HG02943 (cell line): ENCODE data around the gene IDH2.

Experiments used
- ATAC-seq: cut with Tn5 transposase; IDR thresholded peaks from one replicate; pipeline ENCODE4 v1.9.1; 2021; ENCODE audit warnings: mild to moderate bottlenecking, low read depth, moderate library complexity; ENCODE audit not compliant: unreplicated experiment

The IDH2 gene

DNA sequence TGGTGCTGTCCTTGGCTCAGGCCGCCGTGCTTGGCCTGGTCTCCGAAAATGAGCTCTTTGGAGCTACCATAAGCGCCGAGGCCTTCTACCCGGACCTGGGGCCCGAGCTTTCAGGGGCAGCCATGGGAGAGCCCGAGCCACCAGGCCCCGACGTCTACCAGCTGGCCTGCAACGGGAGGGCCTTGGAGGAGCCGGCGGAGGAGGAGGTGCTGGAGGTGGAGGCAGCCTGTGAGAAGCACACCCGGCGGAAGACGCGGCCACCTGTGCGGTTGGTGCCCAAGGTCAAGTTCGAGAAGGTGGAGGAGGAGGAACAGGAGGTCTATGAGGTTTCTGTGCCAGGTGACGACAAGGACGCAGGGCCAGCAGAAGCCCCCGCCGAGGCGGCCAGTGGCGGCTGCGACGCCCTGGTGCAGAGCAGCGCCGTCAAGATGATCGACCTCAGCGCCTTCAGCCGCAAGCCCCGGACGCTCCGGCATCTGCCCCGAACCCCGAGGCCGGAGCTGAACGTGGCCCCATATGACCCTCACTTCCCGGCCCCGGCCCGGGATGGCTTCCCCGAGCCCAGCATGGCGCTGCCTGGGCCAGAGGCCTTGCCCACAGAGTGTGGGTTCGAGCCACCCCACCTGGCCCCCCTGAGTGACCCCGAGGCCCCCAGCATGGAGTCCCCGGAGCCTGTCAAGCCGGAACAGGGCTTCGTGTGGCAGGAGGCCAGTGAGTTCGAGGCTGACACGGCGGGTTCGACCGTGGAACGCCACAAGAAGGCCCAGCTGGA is 34.9 kb downstream of the IDH2 start:
- ATAC-seq, result no peak

DNA sequence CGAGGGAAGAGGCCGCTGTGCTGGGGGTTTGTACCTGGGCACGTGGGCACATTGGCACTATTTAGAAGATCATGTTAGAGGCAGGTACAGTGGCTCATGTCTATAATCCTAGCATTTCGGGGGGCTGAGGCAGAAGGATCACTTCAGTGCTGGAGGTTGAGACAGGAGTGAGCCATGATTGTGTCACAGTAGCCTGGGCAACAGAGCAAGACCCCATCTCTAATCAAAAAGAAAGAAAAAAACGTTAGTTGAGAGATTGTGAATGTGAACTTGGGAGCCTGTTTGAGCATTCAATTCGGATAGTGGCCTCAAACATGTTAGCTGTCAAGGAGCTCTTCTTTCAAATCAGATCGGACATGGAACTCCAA is 36.6 kb downstream of the IDH2 start:
- ATAC-seq, result no peak

DNA sequence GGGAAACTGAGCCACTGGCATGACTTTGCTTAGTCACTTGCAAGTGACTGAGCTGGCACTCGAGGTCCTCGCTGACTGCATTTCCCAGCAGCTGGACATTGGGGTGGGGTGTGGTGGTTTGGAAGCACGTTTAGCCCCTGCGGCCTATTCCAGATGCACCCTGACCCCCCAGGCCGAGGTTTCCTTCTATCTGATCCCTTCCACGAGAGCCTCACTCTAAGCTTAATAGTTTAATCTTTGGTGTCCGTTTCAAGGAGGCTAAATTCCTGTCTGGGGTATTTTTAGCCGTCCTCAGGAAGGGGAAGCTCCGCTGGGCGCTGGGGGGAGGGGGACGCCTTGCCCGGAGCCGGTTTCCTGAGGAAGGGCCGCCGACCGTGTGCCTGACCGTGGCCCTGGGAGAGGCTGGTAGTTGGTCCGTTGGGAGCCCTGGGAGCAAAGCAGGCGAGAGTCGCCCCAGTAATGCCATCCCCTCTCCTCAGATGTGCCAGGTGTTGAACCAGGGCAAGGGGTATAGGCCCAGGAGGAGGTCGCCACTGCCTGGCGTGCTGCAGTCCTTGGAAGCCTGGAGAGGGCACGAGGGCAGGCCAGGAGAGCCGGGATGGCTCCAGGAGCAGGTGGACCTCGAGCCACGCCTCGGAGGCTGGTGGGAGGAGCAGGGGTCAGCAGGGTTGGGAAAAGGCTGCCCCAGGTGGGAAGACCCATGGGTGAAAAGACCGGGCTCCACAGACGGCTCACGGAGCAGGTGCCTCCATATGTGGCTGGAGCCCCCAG is 37.2 kb downstream of the IDH2 start:
- ATAC-seq, result no peak

DNA sequence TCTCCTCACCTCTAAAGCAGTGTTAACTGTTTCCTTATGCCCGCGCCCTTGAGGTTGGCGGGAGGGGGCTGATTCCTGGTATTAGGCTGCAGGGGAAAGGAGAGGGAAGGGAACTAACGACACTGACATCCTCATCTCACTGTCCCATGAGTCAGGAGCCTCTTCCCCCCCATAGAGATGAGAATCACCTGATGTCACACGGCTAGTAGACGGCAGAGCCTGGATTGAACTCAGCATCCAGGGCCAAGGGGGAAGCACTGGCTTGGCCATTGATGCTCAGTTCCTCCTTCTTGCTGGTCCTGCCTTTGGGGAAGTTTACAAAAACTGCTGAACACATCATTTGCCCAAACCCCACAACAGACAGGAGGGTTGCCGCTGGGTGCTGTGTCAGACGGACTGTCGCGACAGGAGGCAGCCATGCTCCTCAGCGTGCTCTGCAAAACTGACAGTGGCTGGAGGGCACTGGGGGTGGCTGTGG is 38.5 kb downstream of the IDH2 start:
- no peak for ATAC-seq

DNA sequence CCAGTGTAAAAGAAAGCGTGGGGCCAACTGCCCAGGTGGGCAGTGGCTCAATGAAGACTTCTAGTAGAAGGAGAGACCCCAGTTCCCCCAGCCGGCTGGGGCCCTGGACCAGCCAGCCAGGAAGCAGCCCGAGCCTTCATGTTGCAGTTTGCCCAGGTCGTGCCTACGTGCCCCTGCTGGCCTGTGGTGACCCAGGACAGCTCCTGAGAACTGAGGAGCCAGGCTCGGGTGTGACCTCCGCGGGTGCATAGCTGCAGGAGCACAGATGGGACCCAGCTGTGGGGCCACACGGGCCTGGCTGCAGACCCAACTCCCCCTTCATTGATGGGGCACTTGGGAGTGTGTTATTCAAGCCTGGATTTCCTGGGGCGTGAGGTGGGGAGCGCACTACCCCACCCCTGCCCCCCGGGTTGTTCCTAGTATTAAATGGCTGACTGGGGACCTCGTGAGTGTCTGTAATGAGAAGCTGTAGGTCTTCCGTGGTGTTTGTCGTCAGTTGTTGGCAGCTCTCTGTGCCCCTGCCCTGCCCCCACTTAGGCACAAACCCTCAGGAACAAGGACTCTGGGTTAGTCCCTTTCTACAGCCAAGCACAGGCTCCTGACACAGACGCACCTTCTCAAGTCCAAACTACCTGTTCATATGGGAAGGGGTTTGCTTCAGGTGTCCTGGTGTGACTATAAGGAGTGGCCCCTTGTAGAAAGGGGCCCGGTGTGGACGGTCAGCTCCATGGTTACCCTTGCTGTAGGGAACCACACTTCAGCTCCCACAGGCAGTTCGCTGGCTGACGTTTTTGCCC is 39.1 kb downstream of the IDH2 start:
- ATAC-seq, result no peak

DNA sequence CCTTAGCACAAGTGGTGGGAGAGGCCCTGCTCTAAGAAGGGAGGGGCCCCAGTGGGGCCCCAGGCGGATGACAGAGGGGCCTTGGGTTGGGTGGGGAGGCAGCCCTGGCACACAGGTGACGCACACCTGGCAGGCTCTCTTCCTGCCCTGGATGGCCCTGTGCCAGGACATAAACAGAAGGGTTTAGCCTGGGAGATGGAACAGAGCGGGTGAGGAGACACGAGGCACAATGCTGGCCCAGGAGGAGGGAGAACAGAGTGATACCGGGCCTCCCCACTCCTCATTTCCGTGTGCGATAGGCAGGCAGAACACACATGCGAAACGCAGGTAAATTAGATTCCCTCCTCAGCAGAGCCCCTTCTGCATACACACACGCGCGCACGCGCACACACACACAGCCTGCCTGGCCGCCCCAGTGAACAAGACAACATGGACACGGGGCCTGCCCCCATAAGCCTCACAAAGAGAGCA is 39.8 kb downstream of the IDH2 start:
- ATAC-seq, result no peak

DNA sequence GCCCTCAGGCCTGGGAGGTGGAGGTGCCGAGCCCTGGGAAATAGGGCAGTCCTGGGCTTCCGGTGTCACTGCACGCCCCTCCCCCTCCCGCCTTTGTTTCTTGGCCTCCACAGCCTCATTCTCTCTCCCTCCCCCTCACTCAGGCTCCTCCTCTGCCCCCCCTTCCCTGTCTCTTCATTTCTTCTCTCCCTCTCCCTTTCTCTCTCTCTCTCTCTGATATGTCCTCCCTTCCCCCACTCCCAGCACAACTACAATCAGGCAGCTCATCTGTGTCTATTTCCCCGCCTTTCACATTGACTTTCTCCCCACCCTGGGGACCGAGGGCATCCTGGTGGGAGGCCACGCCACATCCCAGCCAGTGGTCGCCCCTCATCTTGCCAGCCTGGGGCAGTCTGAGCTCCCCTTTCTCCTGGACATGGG is 40.2 kb downstream of the IDH2 start:
- ATAC-seq, result no peak

DNA sequence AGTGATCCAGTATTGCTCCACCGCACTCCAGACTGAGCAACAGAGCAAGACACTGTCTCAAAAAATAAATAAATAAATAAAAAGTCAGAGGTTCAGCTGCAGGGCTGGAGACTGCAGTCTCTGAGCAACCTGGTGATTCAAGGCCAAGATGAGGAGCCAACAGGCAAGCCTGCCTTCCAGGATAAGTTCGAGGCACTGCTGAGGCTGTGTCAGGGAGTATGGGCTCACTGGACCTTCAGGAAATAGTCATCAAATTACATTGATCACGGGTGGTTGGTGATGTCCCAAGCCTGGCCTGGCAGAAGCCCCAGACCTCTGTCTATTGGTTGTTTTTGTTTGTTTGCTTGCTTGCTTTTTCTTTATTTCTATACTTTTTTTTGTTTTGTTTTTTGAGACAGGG is 41.5 kb downstream of the IDH2 start:
- ATAC-seq, result no peak

DNA sequence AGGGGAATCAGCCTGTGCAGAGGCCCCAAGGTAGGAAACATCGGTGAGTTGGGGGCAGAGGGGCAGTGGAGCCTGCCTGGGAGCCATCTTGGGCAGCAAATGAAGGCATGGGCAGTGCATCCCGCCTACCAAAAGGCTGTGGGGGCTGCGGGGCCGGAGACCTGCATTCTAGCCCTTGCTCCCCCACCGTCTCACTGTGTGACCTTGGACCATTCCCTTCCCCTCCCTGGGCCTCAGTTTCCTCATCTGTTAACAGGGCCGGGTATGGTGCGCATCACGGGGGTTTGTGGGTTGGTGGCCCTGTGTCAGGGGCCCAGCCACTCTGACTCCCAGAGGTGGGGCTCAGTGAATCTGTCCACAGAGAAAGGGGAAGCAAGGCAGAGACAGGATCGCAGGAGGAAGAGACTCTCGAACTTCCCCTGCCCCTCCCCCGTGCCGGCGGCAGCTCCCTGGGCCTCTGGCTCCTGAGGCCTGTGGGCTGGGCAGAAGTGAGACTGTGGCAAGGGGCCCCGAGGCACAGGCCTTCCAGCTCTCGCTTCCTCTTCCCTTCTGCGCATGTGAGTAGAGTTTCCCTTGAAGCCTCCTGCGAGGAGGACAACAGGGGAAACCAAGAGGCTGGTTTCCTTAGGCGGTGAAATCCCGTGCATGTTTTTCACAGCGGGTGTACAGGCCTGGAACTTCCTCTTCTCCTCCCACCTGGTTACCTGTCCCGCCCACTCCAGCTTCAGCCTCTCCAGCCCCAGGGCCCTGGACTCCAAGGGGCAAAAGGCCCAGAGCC is 42.9 kb downstream of the IDH2 start:
- ATAC-seq, result peak; percentile 86

DNA sequence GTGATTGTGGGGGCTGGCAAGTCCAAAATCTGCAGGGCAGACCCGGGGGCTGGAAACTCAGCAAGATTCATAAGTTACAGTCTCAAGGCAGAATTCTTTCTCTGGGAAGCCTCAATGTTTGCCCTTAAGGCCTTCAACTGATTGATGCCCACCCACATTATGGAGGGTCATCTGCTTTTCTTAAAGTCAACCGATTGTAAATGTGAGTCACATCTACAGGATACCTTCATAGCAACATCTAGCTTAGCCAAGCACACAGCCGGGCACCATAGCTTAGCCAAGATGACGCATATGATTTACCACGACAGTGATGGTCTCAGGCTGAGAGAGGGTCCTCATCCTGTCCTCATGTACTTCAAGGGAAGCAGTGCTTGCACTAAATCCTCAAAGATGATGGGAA is 43.5 kb downstream of the IDH2 start:
- ATAC-seq, result no peak

DNA sequence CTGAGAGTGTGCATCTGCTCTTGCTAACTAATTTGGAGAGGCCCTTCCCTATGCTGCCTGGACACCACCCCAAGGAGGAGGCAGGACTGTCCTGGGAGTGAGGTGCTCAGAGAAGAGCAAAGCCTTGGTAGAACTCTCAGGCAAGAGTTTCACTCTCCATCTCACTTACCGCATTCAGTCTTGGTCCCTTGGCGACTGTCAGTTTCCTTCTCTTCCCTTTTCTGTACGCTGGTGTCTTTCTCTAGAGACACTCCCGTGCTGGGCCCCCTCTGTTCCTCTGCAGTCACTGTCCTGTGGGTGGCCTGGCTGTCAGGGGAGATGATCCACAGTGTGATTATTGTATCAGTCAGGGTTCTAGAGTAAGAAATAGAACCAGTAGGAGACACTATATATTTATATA is 44.0 kb downstream of the IDH2 start:
- no peak for ATAC-seq

DNA sequence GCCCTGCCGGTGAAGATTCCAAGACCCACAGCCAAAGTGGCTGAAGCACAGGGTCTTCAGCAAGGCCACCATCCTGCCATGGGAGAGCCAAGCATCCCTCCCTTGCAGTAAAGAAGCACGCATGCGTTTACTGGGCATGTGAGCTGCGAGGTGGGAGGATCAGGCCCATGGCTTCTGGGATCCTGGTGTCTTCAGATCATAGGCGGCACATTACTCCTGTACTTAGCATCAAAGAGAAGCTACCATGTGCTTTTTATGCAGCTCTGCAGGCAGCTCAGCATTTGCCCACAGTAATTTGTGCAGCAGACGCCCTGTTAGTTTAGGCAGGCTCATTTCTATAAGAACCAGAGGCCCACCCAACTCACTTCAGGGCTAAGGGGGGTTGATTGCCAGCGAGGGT is 45.7 kb downstream of the IDH2 start:
- ATAC-seq, result no peak

DNA sequence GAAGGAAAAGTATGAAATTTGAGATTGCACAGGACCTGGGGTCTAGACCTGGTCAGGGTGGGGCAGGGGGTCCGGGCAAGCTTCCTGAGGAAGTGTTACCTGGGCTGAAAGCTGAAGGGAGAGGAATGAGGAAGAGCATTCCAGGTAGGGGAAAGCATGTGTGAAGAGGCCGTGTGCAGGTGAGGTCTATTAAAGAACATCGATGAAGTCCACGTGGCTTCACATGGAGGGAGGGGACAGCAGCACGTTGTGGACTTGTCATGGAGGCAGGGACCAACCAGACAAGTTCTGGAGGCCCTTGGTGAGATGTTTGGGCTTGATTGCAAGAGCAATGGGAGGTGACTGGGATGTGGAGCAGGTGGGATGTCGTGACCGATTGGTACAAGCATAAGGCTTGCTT is 47.1 kb downstream of the IDH2 start:
- no peak for ATAC-seq

DNA sequence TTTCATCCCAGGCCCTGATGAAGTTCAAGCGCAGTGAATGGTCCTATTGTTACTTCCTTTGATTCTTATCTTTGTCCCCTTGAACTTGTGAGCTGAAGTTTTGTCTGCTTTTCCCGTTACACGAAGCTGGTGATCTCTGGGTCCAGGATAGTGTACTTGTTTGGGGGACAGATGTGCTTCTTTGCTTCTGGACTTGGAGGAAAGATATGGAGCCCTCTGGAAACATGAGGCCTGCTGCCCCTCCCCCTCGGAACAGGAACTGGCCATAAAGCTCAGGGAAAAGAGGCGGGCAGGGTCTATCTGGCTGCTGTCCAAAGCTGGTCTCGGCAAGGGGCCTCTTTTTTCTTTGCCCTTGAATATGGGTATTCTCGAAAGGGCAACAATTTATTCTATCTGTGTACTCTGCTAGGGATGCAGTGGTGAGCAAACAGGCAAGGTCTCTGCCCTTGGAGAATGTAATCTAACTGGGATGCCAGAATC is 47.6 kb downstream of the IDH2 start:
- ATAC-seq, result no peak

DNA sequence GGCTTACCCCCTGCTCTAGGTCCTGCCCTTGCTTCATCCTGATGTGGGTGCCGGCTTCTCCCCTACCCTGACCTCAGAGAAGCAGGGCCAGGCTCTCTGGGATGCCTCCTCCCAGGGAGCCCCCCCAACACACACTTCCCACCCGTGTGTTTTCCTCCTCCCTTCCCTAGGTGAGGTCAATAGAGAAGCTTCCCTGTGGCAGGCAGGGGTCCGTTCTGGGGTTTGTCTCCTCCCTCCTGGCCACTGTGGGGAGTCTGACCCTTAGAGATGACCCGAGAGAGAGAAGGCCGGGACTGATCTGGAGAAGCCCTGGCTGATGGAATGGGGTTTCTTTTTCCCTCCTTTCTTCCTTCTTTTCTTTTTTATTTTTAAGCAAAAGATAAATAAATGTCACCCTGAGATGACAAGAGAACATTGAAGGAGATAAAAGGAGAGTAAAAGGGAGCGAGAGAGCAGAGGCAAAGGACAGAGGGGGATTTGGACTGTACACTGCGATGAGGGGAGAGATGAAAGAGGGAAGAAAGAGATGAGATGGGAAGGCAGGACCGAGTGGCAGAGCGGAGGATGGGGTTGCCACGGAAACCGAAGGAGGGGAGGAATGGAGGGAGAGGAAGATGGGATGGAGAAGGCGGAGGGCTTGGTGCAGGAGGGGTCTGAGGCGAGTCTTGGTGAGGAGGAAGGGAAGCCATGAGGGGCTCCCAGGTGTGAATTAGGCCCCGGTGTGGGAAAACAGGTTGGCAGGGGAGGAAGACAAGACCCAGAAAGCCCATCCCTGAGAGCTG is 48.4 kb downstream of the IDH2 start:
- ATAC-seq, result no peak

DNA sequence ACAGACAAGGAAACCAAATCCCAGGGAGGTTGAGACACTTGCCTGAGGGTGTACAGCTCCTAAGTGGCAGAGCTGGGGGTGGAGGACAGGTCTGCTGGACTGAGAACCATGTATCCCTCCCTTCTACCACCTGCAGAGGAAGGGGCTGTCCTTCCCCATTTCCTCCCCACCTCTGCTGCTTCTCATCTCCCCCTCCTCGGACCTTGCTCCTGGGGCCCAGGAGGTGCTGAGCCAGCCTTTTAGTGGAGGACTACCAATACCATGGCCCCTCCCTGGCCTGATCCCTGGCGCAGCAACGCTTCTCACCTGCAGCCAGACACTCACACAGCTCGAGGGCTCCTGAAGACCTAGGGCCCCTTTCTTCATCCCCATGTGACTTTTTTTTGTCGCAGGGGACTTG is 50.4 kb downstream of the IDH2 start:
- no peak for ATAC-seq

DNA sequence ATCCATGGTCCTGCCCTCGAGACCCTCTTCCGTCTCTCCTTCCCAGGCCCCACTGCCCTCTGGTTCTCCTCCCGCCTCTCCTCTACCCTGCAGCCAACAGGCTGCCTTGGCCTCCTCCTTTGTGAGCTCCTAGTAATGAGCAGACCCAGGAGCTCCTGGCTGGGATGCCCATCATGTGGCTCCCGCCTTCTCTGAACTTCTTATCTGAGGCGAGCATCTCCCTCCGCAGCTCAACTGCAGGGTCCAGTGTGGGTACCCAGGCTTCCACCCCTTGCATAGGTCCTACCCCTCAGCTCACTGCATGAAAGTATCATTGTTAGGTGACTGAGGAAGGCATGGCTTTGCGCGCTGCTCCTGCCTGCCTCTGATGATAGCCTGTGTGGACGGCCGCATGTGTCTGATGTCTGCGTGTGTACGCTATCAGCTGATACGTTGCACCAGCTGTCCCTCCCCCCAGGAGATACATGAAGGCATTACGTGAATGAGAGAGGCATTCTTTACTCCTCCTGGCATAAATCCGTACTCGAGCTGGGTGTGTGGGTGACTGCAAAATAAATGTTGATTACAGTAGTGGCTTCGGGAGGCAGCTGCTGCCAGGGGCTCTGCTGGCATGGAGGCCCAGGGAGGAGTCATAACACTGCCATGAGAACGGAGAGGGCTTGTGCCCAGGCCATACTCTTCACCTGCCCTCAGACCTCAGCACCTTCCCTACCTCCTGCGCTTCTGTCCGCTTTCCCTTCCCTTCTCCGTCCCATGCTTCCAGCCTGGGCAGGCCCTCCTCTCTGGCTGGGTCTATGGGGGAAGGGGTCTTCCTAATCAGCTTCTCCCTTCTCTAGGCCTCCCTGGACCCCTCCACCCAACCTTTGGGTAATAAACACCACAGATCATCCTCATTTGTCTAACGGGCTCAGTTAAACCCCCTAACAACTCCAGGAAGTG is 52.3 kb downstream of the IDH2 start:
- ATAC-seq, result no peak

DNA sequence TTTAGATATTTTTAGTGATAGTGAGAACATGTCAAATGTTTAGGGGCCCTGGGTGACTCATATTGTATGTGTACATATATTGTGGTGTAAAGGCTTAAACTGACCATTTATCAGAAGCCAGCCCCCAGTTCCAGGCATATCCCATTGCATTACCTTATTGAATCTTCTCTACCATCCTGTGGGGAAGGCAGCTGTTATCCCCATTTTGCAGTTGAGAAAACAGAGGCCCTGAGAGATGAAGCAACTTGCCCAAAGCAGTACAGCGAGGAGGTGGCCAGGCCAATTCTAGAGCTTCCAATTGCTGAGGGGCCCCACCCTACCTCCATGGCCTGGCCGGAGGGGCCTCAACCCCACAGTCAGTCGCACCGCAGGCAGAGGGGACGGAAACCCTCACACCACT is 53.2 kb downstream of the IDH2 start:
- ATAC-seq, result no peak
